Stimulated activated CD4-positive, alpha-beta T cell treated with anti-CD3 and anti-CD28 coated beads, Interleukin-4, amount 100 ng/mL, for 4 hours (primary cell): ENCODE measurements around the gene PTGIS.
A peak's percentile ranks its signal among the peaks of the same experiment; 100 is the strongest.

ENCODE experiments used
- DNase-seq, 2 experiments: peaks; one replicate each; pipeline ENCODE4 v3.0.0-alpha.2; 2020

Gene PTGIS

GRCh38 chr20:49556621-49557020 is 11.3 kb downstream of the PTGIS start:
- DNase-seq: no peak

DNA sequence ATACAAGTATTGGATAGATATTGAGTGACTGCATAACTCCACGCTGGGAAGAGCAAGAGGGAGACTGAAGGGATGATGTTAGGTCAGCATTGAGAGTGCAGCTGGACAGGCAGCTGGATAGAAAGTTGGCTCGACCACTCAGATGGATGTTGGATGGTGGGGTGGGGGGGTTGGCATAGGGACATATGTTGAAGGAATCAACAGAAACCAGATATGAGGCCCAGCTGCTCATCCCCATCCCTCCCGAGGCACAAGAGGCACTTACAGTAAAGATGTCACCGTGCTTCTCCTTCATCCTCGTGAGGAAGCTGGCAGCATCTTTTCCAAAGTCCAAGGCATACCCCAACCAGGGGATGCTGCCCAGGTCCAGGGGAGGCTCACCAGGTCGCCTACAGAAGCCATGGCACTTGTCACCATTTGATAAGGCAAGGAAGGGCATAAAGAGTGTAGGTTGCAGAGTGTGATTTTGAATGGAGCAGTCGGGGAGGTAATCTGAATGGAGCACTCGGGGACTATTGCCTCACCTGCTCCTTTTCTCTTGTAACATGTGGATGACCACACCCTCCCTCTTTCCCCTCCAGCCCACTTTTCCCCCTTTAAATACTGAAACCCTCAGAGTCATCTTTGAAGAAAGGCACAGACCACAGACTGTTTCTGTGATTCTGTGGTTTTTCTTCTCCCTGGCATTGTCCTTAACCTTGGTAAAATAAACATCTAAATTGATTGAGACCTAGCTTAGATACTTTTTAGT is 18.0 kb downstream of the PTGIS start:
- DNase-seq: no peak

DNA sequence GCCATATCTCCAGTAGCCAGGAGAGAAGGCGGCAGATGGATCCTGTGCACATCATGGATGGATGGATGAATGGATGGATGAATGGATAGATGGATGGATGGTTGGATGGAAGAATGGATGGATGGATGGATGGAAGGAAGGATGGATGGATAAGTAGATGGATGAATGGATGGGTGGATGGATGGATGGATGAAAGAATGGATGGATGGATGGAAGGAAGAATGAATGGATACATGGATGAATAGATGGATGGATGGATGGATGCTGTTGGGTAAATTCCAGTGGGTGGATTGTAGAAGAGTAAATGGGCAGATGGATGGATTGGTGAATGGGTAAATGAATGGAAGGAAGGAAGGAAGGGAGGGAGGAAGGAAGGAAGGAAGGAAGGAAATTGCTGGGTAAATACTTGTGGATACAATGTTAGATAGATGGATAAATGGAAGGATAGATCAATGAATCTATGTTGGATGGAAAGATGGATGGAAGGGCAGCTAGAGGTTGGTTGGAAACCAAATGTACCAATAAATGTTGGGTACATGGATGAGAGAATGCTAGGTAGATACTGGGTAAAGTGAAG is 19.5 kb downstream of the PTGIS start:
- no peak for DNase-seq

- DNase-seq: no peak
These were observed 22.4 kb downstream of the PTGIS start for GRCh38 chr20:49545572-49545971.

- DNase-seq: no peak
These were observed 23.4 kb downstream of the PTGIS start for GRCh38 chr20:49544535-49544934.

GRCh38 chr20:49543858-49544437 is 24.0 kb downstream of the PTGIS start:
- no peak for DNase-seq

GRCh38 chr20:49543071-49543857 is 24.7 kb downstream of the PTGIS start:
- no peak for DNase-seq

GRCh38 chr20:49542514-49542991 is 25.4 kb downstream of the PTGIS start:
- no peak for DNase-seq

DNA sequence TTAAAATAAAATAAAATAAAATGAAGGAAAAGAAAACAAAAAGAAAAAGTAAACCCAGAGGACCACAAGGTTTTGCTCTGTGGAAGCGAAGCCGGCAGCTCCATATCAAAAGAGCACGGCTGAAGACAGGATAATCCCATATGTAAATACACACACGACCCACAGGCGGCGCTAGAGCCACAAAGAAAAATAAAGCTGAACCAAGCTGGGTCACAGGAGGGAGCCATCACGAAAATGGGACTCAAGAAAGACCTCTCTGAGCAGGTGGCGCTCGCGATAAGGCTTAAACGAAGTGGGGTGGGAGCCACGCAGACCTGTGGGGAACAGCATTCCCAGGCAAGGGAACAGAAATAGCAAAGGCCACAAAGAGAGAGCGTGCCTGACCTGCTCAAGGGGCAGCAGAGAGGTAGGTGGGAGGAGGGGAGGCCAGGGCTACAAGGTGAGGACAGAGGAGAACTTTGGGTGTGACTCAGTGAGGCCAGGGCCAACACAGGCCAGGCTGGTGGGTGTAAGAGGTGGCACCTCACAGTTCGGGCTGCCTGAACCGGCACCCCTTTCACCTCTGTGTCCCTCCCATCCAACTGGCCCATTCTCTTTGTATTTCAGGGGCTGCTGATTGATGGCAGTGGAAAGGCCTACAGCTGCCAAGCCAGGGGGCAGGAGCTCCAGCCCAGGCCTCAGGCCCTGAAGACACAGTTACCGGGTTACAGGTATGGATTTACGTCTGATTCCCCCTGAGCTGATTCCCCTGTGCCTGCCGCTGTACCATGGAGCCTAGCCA is 26.0 kb downstream of the PTGIS start:
- peak; percentile 34 to 51 for DNase-seq

DNA sequence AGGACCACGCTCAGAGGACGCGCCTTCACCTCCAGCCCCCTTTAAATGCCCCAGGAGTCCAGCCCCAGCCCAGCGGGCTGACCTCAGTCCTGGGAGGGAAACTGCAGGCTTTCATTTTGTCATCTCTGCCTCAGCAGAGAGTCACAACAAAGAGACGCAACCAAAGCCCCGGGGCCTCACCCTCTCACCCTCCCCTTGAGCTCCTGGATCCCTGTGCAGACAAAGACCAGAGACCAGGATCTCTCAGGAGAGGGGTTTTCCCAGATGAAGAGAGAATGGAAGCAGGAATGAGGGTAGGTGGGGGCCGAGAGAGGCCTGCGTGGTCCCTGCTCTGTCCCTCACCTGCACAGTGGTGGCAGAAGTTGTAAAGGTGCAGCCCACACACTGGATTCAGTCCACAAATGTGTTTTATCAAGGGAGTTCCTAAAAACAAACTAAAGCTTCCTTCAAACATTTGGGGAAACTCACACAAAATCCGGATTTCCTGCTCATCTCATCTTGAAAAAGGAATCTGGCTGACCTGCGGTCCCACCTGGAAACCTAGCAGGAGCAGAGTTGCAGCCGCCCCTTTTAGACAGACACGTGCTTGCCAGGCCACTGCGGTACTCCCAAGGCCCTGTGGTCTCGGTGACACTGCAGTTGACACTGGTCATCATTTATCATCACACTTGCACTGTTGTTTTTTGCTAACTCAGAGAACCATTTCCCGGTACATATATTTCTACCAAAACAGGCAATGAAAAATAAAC is 27.1 kb downstream of the PTGIS start:
- no peak for DNase-seq

- DNase-seq: no peak
These were observed 27.7 kb downstream of the PTGIS start for GRCh38 chr20:49540232-49540620.

GRCh38 chr20:49539481-49540231 is 28.3 kb downstream of the PTGIS start:
- no peak for DNase-seq

- no peak for DNase-seq
These were observed 29.0 kb downstream of the PTGIS start for GRCh38 chr20:49538950-49539349.

GRCh38 chr20:49534255-49534712 is 33.7 kb downstream of the PTGIS start:
- DNase-seq: peak; percentile 35 to 41

GRCh38 chr20:49532285-49532946 is 35.5 kb downstream of the PTGIS start:
- no peak for DNase-seq

DNA sequence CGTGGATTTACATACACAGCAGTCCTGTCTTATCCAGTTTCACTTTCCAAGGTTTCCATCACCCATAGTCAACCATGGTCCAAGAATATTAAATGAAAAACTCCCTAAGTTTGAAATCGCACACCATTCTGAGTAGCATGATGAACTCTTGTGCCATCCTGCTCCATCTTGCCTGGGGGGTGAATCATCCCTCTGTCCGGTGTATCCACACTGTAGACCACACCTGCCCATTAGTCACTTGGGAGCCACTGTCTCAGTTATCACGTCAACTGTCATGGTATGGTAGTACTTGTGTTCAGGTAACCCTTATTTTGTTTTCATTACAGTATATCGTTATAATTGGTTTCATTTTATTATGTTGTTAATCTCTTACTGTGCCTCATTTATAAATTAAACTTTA is 38.5 kb downstream of the PTGIS start:
- DNase-seq: no peak

DNA sequence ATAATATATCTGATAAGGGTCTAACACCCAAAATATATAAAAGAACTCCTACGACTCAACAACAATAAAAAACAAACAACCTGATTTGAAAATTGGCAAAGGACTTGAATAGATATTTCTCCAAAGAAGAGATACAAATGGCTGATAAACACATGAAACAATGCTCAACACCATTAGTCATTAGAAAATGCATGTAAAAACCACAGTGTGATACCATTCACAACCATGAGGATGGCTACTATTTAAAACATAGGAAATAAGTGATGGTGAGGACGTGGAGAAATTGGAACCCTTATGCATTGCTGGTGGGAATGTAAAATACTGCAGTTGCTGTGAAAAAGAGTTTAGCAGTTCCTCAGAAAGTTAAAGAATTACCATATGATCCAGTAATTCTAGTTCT is 41.4 kb downstream of the PTGIS start:
- no peak for DNase-seq

DNA sequence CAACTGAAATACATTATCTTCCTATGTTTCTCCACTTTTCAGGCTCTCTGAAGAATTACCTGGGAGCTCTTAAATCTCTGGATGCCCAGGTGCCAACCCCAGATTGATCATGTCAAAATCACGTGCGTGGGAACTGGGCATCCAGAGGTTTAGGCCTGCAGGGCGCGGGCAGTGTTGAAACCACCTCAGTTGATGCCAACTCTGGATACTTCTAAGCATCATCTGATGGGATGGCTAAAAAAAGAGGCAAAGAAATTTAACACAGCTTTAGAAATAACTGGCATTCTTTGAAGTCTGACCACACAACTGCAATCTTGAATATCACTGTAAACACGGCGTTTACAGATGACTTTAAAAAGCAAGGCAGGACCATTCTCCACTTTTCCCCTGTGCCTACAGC is 41.9 kb downstream of the PTGIS start:
- DNase-seq: no peak

GRCh38 chr20:49523767-49524360 is 44.1 kb downstream of the PTGIS start:
- DNase-seq: no peak

- no peak for DNase-seq
These were observed 46.6 kb downstream of the PTGIS start for GRCh38 chr20:49521356-49521755.
